Tibial nerve (tissue), 4 donors: ENCODE results near the gene SNX32. TPM values are rescaled to one million over a fixed set of nuclear protein-coding genes. Genes with fewer than 3 reads are reported as not detected.

ENCODE experiments used
- DNase-seq, 2 donors: peaks; one replicate each; pipeline ENCODE4 v3.0.0-alpha.2; 2019; ENCODE audit warnings: low spot score in 2 of 2
- H3K27ac ChIP-seq, 4 donors: fragments of 200-600 bp; sonication (generic) in 3 of 4; one replicate each; pipeline ENCODE4 v1.5.1; 2017 to 2019; ENCODE audit warnings: mild to moderate bottlenecking in 1 of 4
- H3K27me3 ChIP-seq, 2 donors: fragments of 200-600 bp; sonication (generic) in 1 of 2; one replicate each; pipeline versions ENCODE4 v1.5.1 to v1.6.0; 2017 to 2019
- H3K36me3 ChIP-seq, 3 donors: fragments of 200-600 bp; sonication (generic); one replicate each; pipeline ENCODE4 v1.5.1; 2018 to 2019
- H3K4me1 ChIP-seq, 4 donors: fragments of 200-600 bp; sonication (generic) in 3 of 4; one replicate each; pipeline ENCODE4 v1.5.1; 2017 to 2019
- H3K4me3 ChIP-seq, 4 donors: fragments of 200-600 bp; sonication (generic) in 3 of 4; one replicate each; pipeline ENCODE4 v1.5.1; 2017 to 2019; ENCODE audit warnings: mild to moderate bottlenecking in 1 of 4, moderate library complexity in 1 of 4
- H3K9me3 ChIP-seq, 4 donors: fragments of 200-600 bp; sonication (generic) in 3 of 4; one replicate each; pipeline ENCODE4 v1.5.1; 2017 to 2019
- CTCF ChIP-seq, 5 experiments: fragments of 200-600 bp in 3 of 5; fragments of 450-650 bp in 2 of 5; sonication (generic) in 3 of 5; IDR thresholded peaks; one replicate each; pipeline ENCODE4 v1.5.1; 2016 to 2019; ENCODE audit warnings: antibody characterized with exemption in 5 of 5, mild to moderate bottlenecking in 3 of 5, moderate library complexity in 2 of 5
- EP300 ChIP-seq, 2 donors: sonication (generic); formaldehyde crosslinking; IDR thresholded peaks; one replicate each; pipeline ENCODE4 v1.6.1; 2017; ENCODE audit warnings: antibody characterized with exemption in 2 of 2, mild to moderate bottlenecking in 1 of 2
- POLR2A ChIP-seq, 2 donors: fragments of 450-650 bp; IDR thresholded peaks; one replicate each; pipeline ENCODE4 v1.6.1; 2017; ENCODE audit warnings: antibody characterized with exemption in 2 of 2, mild to moderate bottlenecking in 2 of 2, moderate library complexity in 2 of 2
- WGBS, 2 donors: methylation state at CpG; one replicate each; pipeline ENCODE4 v1.1.5; 2018; 5-methylcytosine and 5-hydroxymethylcytosine counted together
- total RNA-seq, 4 donors: library from RNA; depleted of rRNA; stranded (reverse); fragments of >200 nt; gene quantifications; one replicate each; pipeline ENCODE4 v1.1.0, GENCODE V29; 2016

The SNX32 gene
- total RNA-seq, 4 donors from 2014 or later: 0.78 to 2.5 (median 1.5) TPM; not detected in 1

- no peak for TF ChIP-seq POLR2A (IDR thresholded peaks at IDR 0.05)
- TF ChIP-seq CTCF (IDR thresholded peaks at IDR 0.05): no peak
- no peak for TF ChIP-seq EP300 (IDR thresholded peaks at IDR 0.05)
- Histone ChIP-seq H3K27me3 (no peaks in the 10 kb centered on the region), H3K36me3 (peaks cover 0 to 56% (median 0%) of the 10 kb centered on the region in 3 donors), H3K4me3 (no peak overlapping the region), H3K27ac (peak overlapping the region in 2 of 4 donors; percentile 49 to 57), H3K9me3 (no peaks in the 10 kb centered on the region), H3K4me1 (peaks cover 0 to 30% (median 11%) of the 10 kb centered on the region in 4 donors)
- no peak for DNase-seq
- WGBS, 2 donors: 77 to 78% methylated on average over 28 of the region's 28 CpGs
These were observed 50.3 kb downstream of the SNX32 start for GRCh38 chr11:65883786-65884715.

GRCh38 chr11:65884716-65885092 is 50.9 kb downstream of the SNX32 start:
- peak; percentile 58 to 63 for DNase-seq
- 10 to 24% methylated on average over 6 to 7 of the region's 9 CpGs for WGBS, 2 donors
- H3K4me1 ChIP-seq: peaks cover 0 to 36% (median 17%) of the 10 kb centered on the region in 4 donors
- H3K27me3 ChIP-seq: no peaks in the 10 kb centered on the region
- H3K36me3 ChIP-seq: peaks cover 0 to 56% (median 0%) of the 10 kb centered on the region in 3 donors
- no peak overlapping the region for H3K4me3 ChIP-seq
- TF ChIP-seq EP300 (IDR thresholded peaks at IDR 0.05) (peak in 1 of 2 donors; percentile 76), POLR2A (IDR thresholded peaks at IDR 0.05) (no peak), CTCF (IDR thresholded peaks at IDR 0.05) (peak; percentile 97 to 99 (median 99))
- H3K9me3 ChIP-seq: no peaks in the 10 kb centered on the region
- peak overlapping the region in 3 of 4 donors; percentile 38 to 57 (median 43) for H3K27ac ChIP-seq

GRCh38 chr11:65885231-65885630 is 51.5 kb downstream of the SNX32 start:
- no peaks in the 10 kb centered on the region for H3K9me3 ChIP-seq
- no peaks in the 10 kb centered on the region for H3K27me3 ChIP-seq
- TF ChIP-seq POLR2A (IDR thresholded peaks at IDR 0.05): no peak
- TF ChIP-seq EP300 (IDR thresholded peaks at IDR 0.05): no peak
- no peak for TF ChIP-seq CTCF (IDR thresholded peaks at IDR 0.05)
- peaks cover 0 to 56% (median 0%) of the 10 kb centered on the region in 3 donors for H3K36me3 ChIP-seq
- WGBS, 2 donors: 86 to 88% methylated on average over 7 of the region's 7 CpGs
- H3K27ac ChIP-seq: peak overlapping the region in 2 of 4 donors; percentile 43 to 57
- peaks cover 0 to 42% (median 23%) of the 10 kb centered on the region in 4 donors for H3K4me1 ChIP-seq
- H3K4me3 ChIP-seq: no peak overlapping the region
- DNase-seq: no peak

GRCh38 chr11:65885808-65886536 is 52.2 kb downstream of the SNX32 start:
- H3K4me3 ChIP-seq: no peak overlapping the region
- TF ChIP-seq EP300 (IDR thresholded peaks at IDR 0.05) (no peak), POLR2A (IDR thresholded peaks at IDR 0.05) (no peak), CTCF (IDR thresholded peaks at IDR 0.05) (no peak)
- peaks cover 0 to 44% (median 23%) of the 10 kb centered on the region in 4 donors for H3K4me1 ChIP-seq
- no peaks in the 10 kb centered on the region for H3K27me3 ChIP-seq
- 89 to 92% methylated on average over 11 to 12 of the region's 12 CpGs for WGBS, 2 donors
- no peaks in the 10 kb centered on the region for H3K9me3 ChIP-seq
- DNase-seq: no peak
- peaks cover 0 to 56% (median 0%) of the 10 kb centered on the region in 3 donors for H3K36me3 ChIP-seq
- no peak overlapping the region for H3K27ac ChIP-seq
